Liver (tissue), 3 donors: Measurements from ENCODE around the gene NLRP4.

Experiments used
- ATF3 ChIP-seq: IDR thresholded peaks from 2 replicates; pipeline ENCODE4 v1.6.1; 2016; ENCODE audit warnings: antibody characterized with exemption
- CTCF ChIP-seq: fragments of 150-350 bp; IDR thresholded peaks from 2 replicates; pipeline ENCODE4 v1.5.1; 2017; ENCODE audit warnings: improper control_type of control experiment, low read depth, low read length; ENCODE audit not compliant: missing input control
- EGR1 ChIP-seq, 2 donors: IDR thresholded peaks; 2 replicates each; pipeline ENCODE4 v1.6.1; 2016 to 2018; ENCODE audit warnings: antibody characterized with exemption in 2 of 2, low read depth in 2 of 2
- GABPA ChIP-seq, 2 donors: IDR thresholded peaks in 1 of 2; conservative IDR thresholded peaks in 1 of 2; 2 replicates each; pipeline ENCODE4 v1.6.1; 2016; ENCODE audit warnings: antibody characterized with exemption in 2 of 2, mild to moderate bottlenecking in 1 of 2, moderate library complexity in 1 of 2
- HNF4A ChIP-seq, 2 donors: conservative IDR thresholded peaks; 2 replicates each; pipeline ENCODE4 v1.6.1; 2016; ENCODE audit warnings: antibody characterized with exemption in 2 of 2, mild to moderate bottlenecking in 2 of 2
- JUND ChIP-seq, 2 donors: IDR thresholded peaks; 2 replicates each; pipeline ENCODE4 v1.6.1; 2016; ENCODE audit warnings: antibody characterized with exemption in 2 of 2
- MAX ChIP-seq: IDR thresholded peaks from 2 replicates; pipeline ENCODE4 v1.6.1; 2016; ENCODE audit warnings: antibody characterized with exemption
- RAD21 ChIP-seq, 2 donors: IDR thresholded peaks; 2 replicates each; pipeline ENCODE4 v1.6.1; 2016; ENCODE audit warnings: antibody characterized with exemption in 2 of 2, mild to moderate bottlenecking in 2 of 2
- REST ChIP-seq: IDR thresholded peaks from 2 replicates; pipeline ENCODE4 v1.6.1; 2016; ENCODE audit warnings: antibody characterized with exemption, mild to moderate bottlenecking
- RXRA ChIP-seq, 2 donors: IDR thresholded peaks; 2 replicates each; pipeline ENCODE4 v1.6.1; 2017 to 2018; ENCODE audit warnings: antibody characterized with exemption in 2 of 2, mild to moderate bottlenecking in 1 of 2
- SP1 ChIP-seq: IDR thresholded peaks from 2 replicates; pipeline ENCODE4 v1.6.1; 2018; ENCODE audit warnings: antibody characterized with exemption, mild to moderate bottlenecking
- TAF1 ChIP-seq: conservative IDR thresholded peaks from 2 replicates; pipeline ENCODE4 v1.6.1; 2016; ENCODE audit warnings: antibody characterized with exemption, mild to moderate bottlenecking
- YY1 ChIP-seq: IDR thresholded peaks from 2 replicates; pipeline ENCODE4 v1.6.1; 2016; ENCODE audit warnings: antibody characterized with exemption, mild to moderate bottlenecking
- ZBTB33 ChIP-seq: IDR thresholded peaks from 2 replicates; pipeline ENCODE4 v1.6.1; 2016; ENCODE audit warnings: antibody characterized with exemption
- donor health status: healthy.
- donor health status: healthy.

GRCh38 chr19:55913643-55914268, 77.4 kb downstream of the NLRP4 start:
- TF ChIP-seq CTCF (no peak), ATF3 (no peak), SP1 (no peak), MAX (no peak), RAD21 (IDR thresholded peaks at IDR 0.05) (no peak), TAF1 (no peak), YY1 (no peak), HNF4A (conservative IDR thresholded peaks at IDR 0.05) (no peak), JUND (IDR thresholded peaks at IDR 0.05) (no peak), GABPA (IDR thresholded peaks at IDR 0.05 in 1 of 2, conservative IDR thresholded peaks at IDR 0.05 in 1 of 2) (no peak), REST (no peak), ZBTB33 (no peak), RXRA (IDR thresholded peaks at IDR 0.05) (no peak), EGR1 (IDR thresholded peaks at IDR 0.05; ENCODE audit: low read depth in 2 of 2) (no peak)
